GM21360 (cell line): ENCODE results near the gene STARD7.
"Not testable (repeated sequence)": the region's sequence is repeated elsewhere in the genome, so short reads cannot be mapped to it uniquely, and the experiment has no call there.

Experiments used
- ATAC-seq: cut with Tn5 transposase; IDR thresholded peaks from one replicate; pipeline ENCODE4 v1.9.1; 2021; ENCODE audit warnings: mild to moderate bottlenecking, moderate library complexity; ENCODE audit not compliant: unreplicated experiment

The STARD7 gene

DNA sequence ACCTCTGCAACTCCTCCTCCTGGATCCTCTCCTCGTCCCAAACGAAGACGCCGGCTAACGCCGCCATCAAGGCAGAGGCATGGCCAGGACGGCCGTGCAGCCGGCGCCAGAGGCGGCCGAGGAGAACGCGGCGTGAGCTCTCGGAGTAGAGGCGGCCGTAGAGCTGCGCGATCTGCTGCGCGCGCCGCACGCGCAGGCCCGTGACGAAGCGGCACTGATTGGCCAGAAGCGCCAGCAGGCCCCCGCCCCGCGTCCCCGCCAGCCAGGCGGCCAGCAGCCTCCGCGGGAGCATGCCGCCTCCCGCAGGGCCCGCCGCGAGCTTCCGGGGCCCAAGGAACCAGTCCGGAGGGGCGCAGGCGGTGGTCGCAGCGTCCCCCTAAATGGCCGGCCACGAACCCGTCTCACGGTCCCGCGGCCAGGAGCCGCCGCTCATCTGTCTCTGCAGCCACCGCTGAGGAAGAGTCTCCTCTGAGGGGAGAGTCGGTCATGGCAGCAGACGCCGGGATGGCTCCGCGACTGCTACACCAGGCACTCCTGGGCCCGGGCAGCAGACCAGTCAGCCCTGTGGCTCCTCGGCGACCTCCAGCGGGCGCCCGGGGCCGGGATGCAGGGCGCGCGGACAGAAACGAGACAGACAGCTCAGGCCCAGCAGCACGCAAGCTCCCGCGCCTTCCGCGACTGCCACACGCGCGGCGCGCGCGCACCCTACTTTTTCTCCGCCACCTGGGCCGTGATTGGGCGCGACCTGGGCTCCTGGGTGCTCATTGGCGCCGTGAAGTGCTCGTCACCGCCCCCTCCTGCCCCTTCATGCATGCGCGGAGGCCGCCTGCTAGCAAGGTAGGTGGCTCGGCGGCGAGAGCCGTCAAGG lies at the start of gene STARD7:
STARD7 (minus strand) TSS at position 685 of the 868 bp plus-strand sequence; CDS start at position 292, 393 bp downstream.
- ATAC-seq = peak; percentile 86

GRCh38 chr2:96257744-96258143 lies 49.1 kb upstream of the STARD7 start:
- not testable (repeated sequence) for ATAC-seq

DNA sequence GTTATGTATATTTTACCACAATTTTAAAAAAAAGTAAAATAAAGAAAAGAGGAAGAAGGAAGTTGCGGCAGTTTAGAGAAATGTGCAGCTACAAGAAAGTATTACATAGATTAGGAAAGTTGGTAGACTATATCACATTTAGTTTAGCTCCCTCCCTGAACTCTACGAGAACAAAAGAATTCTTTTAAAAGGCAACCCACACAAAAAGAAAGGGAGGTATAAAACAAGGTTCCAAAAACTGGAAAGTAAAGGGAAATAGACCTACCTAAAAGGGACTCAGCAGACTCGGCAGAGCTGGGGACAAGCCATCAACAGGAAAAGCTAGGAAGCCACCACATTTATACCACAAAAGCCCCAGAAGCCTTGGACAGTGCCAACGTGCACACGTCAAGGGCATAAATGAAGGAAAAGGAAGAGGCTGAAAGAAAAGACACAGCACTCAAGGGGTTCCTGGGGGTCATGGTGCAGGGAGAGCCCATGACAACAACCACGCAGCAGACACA lies 48.0 kb upstream of the STARD7 start:
- ATAC-seq = no peak

GRCh38 chr2:96254571-96254970 lies 45.9 kb upstream of the STARD7 start:
- ATAC-seq = no peak

DNA sequence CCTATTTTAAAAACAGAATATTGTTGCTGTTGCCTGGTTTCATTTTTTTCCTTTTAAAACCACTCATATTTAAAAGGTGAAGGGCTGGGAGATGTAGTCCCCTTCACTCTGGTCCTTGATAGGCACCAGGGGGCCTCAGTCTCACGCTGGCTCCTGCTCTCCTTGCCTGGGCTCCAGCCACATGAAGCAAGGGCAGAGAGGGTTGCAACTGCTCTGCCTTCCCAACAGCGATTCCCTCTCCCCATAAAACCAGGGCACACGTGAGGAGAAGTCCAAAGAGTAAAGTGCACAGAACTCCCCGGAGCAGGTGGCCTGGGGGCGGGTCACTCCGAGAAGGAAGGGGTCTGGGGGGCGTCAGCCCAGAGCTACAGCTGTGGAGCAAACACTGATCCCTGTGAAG lies 44.4 kb upstream of the STARD7 start:
- no peak for ATAC-seq

GRCh38 chr2:96252526-96252925 lies 43.9 kb upstream of the STARD7 start:
- no peak for ATAC-seq

GRCh38 chr2:96251721-96252292 lies 43.2 kb upstream of the STARD7 start:
- ATAC-seq = no peak

- ATAC-seq = no peak
Measured at GRCh38 chr2:96250188-96250587, 41.6 kb upstream of the STARD7 start.

DNA sequence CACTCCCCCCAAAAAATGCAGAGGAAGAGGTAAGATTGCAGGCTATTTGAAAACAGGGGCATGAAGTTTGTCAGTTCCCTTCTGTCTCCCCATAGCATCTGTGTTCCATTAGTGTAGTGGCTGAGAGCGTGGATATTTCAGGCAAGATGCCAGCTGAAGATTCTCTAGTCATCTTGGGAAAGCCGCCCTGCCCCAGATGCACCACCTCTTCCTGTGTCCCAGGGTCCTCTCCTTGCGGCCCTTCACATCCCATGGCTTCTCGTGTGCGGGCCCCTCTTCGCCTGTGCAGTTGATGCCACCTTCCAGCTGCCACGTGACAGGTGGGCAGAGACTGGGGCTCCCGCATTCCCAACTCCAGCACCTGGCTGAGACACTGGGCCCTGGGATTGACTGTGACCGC lies 41.0 kb upstream of the STARD7 start:
- no peak for ATAC-seq

DNA sequence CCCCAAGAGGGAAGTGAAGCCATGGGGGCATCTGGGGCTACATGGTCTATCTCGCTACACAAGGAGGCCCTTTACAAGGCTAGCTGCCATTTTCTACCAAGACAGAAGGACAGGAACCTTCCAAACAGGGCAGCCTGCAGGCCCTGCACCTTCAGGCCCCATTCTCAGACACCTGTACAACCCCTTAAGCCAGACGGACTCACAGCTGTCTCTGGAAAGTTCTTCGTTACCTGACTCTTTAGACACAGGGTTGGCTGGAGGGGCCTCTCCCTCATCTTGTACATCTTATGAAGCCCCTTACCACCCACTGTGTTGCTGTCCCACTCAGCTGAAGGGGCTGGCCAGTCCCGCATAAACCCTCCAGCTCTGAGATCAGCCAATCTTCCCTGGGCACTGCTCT lies 40.0 kb upstream of the STARD7 start:
- ATAC-seq = no peak

DNA sequence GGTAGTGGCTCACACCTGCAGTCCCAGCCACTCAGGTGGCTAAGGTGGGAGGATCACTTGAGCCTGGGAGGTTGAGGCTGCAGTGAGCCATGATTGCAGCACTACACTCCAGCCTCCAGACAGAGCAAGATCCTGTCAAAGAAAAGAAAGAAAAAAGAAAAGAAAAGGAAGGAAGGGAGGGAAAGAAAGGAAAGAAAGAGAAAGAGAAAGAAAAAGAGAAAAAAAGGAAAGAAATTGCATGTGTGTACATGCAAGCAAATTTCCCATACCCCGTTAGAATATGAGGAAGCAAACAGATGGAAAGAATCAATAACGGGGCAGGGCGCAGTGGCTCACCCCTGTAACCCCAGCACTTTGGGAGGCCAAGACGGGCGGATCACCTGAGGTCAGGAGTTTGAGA lies 39.3 kb upstream of the STARD7 start:
- no peak for ATAC-seq

- no peak for ATAC-seq
Measured at GRCh38 chr2:96247009-96247408, 38.4 kb upstream of the STARD7 start.

- no peak for ATAC-seq
Measured at GRCh38 chr2:96245609-96246390, 37.2 kb upstream of the STARD7 start.

DNA sequence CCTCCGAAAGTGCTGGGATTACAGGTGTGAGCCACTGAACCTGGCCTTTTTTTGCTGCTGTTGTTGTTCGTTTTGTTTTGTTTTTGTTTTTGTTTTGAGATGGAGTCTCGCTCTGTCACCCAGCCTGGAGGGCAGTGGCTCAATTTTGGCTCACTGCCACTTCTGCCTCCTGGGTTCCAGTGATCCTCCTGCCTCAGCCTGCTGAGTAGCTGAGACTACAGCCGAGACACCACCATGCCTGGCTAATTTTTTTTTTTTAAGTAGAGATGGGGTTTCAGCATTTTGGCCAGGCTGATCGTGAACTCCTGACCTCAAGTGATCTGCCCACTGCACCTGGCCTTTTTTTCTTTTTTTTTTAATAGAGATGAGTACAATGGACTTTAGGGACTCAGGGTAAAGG lies 35.2 kb upstream of the STARD7 start:
- ATAC-seq = no peak

DNA sequence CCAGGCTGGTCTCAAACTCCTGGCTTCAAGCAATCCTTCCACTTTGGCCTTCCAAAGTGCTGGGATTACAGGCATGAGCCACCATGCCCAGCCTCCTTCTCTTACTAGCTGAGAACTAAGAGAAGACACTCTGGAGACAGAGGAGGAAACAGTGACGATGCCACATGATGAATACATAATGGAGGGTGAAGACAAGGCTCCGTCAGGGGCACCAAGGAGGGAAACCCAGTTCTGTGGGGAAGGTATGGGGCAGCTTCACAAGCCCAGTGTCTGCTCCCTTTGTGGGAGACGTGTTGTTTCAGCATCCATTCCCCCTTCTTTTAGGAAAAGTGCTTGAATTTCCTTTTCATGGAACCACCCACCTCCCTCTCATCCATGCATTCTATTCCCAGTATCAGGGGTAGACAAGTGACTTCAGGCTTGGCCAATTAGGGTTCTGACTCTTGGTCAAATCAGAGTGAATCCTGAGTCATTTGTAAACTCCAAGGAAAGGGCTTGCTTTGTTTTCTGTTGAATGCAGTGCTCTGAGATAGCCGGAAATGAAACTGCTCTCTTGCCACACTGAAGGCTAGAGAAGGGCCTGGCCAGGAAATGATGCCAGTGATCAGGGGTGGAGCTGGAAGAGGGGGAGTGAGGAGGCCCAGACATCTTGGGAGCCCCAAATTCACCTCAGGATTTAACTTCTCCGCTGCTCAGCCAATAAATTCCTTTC lies 33.4 kb upstream of the STARD7 start:
- ATAC-seq = peak; percentile 52

DNA sequence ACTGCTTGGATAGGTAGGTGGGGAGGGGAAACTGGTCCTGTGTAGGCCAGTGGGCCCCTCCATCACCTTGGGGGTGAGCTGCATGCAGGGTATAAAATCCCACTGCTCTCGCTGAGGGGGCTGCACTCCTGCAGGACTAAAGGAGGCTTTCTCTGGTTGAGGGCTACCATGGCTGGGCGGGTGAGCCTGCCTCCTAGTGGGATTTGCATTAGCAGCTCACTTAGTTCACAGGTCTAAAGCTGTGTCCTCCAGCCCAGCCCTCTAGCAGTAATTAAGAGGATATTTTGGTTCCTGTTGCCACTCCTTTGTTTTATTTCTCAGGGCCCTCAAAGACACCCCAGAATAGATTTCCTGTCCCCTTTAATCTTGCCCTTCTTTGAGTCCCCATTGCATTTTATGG lies 32.6 kb upstream of the STARD7 start:
- no peak for ATAC-seq

- no peak for ATAC-seq
Measured at GRCh38 chr2:96240341-96241038, 31.9 kb upstream of the STARD7 start.

GRCh38 chr2:96239745-96240264 lies 31.2 kb upstream of the STARD7 start:
- no peak for ATAC-seq

DNA sequence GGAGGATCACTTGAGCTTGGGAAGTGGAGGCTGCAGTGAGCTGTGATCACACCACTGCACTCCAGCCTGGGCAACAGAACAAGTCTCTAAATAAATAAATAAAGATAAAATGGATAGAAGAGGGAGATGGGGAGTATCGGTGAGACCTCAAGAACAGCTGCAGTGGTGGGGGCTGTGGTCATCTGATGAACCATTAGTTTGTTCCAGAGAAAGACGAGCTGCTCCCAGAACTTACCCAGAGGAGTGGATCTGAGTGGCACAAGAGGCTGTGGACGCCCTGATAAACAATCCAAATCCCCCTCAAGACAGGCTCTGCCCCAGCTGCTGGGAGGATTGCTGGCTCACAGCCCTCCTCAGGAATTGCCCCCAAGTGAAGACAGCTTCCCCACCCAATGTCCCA lies 30.5 kb upstream of the STARD7 start:
- no peak for ATAC-seq

DNA sequence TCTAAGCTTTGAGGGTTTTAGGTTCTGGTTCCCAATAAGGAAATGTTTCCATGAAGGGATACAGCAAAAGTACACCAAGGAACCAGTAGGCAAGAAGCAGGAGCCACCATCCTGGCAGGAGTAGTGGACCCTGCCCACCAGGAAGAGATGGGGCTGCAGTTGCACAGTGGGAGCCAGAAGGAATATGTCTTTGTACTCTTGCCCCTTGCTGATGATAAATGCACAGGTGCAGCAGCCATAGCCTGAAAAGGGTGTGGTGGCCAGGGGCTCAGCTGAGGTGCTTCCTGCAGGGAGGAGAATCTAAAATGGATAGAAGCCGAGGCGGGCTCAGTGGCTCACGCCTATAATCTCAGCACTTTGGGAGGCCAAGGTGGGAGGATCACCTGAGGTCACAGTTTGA lies 29.6 kb upstream of the STARD7 start:
- ATAC-seq = no peak
